ENCODE data around the gene INTS6.

Gene INTS6

DNA sequence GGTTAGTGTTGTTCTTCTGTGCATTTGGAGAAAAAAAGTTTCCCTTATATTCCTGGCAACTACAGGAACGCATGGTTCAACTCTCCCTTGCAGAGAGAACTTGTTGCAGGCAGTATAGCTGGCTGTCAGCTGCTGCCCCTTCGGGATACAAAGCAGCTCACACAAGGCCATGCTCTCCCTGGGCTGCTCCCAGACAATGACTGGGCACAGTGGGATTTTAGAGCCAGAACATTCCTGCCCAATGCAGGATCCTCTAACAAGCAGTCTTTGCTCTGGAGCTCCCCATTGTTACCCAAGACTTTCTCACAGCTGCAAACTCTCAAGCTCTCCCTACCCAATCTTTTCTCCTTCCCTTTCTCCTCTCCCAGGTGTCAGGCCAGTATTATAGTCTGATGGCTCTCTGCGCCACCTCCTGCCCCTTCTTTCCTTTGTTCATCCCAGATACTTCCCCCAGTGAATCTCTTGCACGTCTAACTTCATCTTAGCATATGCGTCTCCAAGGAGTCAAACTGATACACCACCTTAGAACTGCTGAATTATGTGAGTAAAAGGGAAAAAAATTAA, 140.8 kb downstream of the INTS6 start:
- no peak for DNase-seq

All from NCI-H748 treated with DMSO at 0.1 percent for 48 hours (cell line).